H1 (cell line): ENCODE measurements around the gene CLN6. TPM values are rescaled to one million over a fixed set of nuclear protein-coding genes. Genes with fewer than 3 reads are reported as not detected.
A peak's percentile ranks its signal among the peaks of the same experiment; 100 is the strongest.

Source experiments
- SRF ChIP-seq: IDR thresholded peaks from 2 replicates; pipeline ENCODE4 v1.6.1; 2011; ENCODE audit warnings: mild to moderate bottlenecking, low read depth, low read length, moderate library complexity
- polyA plus RNA-seq, 7 experiments: library from polyadenylated mRNA; depleted of rRNA in 3 of 7; stranded (reverse) in 5 of 7; unstranded in 2 of 7; fragments of >200 nt in 5 of 7; fragments of 200-250 nt in 2 of 7; gene quantifications; 1 replicate in 5 of 7; 2 replicates in 1 of 7; 4 replicates in 1 of 7; pipeline versions ENCODE4 v1.2.1 to v1.2.3, GENCODE V29; 2011 to 2013; ENCODE audit warnings: missing spikeins in 2 of 7, mixed read lengths in 2 of 7
- total RNA-seq: library from RNA; stranded (reverse); fragmentation: NEBNext Ultra II Directional; extraction: Animal tissue kit (Norgen Biotek cat#: 25700); gene quantifications from 2 replicates; pipeline ENCODE4 v1.2.1, GENCODE V29; 2021
- TF ChIP-seq, protein P1 (sequence below): fragments of 300-600 bp; sonication (generic); IDR thresholded peaks from 2 replicates; pipeline ENCODE4 v1.7.1; 2012; ENCODE audit warnings: low read length, moderate library complexity, mild to moderate bottlenecking, inconsistent platforms; ENCODE audit not compliant: insufficient replicate concordance

The CLN6 gene
- total and polyA plus RNA-seq, 2 of the 8 experiments (the other 6 are each of a cell fraction or from before 2014, with no cell fraction given): 60.0 to 137 TPM

GRCh38 chr15:68262514-68263356 lies 33.2 kb upstream of the CLN6 start (continued):
- TF ChIP-seq, protein P1, sequence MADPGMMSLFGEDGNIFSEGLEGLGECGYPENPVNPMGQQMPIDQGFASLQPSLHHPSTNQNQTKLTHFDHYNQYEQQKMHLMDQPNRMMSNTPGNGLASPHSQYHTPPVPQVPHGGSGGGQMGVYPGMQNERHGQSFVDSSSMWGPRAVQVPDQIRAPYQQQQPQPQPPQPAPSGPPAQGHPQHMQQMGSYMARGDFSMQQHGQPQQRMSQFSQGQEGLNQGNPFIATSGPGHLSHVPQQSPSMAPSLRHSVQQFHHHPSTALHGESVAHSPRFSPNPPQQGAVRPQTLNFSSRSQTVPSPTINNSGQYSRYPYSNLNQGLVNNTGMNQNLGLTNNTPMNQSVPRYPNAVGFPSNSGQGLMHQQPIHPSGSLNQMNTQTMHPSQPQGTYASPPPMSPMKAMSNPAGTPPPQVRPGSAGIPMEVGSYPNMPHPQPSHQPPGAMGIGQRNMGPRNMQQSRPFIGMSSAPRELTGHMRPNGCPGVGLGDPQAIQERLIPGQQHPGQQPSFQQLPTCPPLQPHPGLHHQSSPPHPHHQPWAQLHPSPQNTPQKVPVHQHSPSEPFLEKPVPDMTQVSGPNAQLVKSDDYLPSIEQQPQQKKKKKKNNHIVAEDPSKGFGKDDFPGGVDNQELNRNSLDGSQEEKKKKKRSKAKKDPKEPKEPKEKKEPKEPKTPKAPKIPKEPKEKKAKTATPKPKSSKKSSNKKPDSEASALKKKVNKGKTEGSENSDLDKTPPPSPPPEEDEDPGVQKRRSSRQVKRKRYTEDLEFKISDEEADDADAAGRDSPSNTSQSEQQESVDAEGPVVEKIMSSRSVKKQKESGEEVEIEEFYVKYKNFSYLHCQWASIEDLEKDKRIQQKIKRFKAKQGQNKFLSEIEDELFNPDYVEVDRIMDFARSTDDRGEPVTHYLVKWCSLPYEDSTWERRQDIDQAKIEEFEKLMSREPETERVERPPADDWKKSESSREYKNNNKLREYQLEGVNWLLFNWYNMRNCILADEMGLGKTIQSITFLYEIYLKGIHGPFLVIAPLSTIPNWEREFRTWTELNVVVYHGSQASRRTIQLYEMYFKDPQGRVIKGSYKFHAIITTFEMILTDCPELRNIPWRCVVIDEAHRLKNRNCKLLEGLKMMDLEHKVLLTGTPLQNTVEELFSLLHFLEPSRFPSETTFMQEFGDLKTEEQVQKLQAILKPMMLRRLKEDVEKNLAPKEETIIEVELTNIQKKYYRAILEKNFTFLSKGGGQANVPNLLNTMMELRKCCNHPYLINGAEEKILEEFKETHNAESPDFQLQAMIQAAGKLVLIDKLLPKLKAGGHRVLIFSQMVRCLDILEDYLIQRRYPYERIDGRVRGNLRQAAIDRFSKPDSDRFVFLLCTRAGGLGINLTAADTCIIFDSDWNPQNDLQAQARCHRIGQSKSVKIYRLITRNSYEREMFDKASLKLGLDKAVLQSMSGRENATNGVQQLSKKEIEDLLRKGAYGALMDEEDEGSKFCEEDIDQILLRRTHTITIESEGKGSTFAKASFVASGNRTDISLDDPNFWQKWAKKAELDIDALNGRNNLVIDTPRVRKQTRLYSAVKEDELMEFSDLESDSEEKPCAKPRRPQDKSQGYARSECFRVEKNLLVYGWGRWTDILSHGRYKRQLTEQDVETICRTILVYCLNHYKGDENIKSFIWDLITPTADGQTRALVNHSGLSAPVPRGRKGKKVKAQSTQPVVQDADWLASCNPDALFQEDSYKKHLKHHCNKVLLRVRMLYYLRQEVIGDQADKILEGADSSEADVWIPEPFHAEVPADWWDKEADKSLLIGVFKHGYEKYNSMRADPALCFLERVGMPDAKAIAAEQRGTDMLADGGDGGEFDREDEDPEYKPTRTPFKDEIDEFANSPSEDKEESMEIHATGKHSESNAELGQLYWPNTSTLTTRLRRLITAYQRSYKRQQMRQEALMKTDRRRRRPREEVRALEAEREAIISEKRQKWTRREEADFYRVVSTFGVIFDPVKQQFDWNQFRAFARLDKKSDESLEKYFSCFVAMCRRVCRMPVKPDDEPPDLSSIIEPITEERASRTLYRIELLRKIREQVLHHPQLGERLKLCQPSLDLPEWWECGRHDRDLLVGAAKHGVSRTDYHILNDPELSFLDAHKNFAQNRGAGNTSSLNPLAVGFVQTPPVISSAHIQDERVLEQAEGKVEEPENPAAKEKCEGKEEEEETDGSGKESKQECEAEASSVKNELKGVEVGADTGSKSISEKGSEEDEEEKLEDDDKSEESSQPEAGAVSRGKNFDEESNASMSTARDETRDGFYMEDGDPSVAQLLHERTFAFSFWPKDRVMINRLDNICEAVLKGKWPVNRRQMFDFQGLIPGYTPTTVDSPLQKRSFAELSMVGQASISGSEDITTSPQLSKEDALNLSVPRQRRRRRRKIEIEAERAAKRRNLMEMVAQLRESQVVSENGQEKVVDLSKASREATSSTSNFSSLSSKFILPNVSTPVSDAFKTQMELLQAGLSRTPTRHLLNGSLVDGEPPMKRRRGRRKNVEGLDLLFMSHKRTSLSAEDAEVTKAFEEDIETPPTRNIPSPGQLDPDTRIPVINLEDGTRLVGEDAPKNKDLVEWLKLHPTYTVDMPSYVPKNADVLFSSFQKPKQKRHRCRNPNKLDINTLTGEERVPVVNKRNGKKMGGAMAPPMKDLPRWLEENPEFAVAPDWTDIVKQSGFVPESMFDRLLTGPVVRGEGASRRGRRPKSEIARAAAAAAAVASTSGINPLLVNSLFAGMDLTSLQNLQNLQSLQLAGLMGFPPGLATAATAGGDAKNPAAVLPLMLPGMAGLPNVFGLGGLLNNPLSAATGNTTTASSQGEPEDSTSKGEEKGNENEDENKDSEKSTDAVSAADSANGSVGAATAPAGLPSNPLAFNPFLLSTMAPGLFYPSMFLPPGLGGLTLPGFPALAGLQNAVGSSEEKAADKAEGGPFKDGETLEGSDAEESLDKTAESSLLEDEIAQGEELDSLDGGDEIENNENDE: peak; percentile 27
- no peak for TF ChIP-seq SRF
- TF ChIP-seq, all 59 proteins: peak for 1
